Neural cell (in vitro differentiated cells): Measurements from ENCODE around the gene PTPN9.

Experiments used
- CTCF ChIP-seq: fragments of 450-650 bp; IDR thresholded peaks from 2 replicates; pipeline ENCODE4 v1.5.1; 2014; ENCODE audit warnings: antibody characterized with exemption, mild to moderate bottlenecking, moderate library complexity; ENCODE audit not compliant: poor library complexity, severe bottlenecking
- POLR2AphosphoS5 ChIP-seq: IDR thresholded peaks from 2 replicates; pipeline ENCODE4 v1.6.1; 2012
- TF ChIP-seq, protein P1 (sequence below): IDR thresholded peaks from 2 replicates; pipeline ENCODE4 v1.6.1; 2012; ENCODE audit warnings: borderline replicate concordance

GRCh38 chr15:75532413-75533250 lies 46.5 kb downstream of the PTPN9 start:
- TF ChIP-seq CTCF (no peak), POLR2AphosphoS5 (no peak)
- TF ChIP-seq, protein P1, sequence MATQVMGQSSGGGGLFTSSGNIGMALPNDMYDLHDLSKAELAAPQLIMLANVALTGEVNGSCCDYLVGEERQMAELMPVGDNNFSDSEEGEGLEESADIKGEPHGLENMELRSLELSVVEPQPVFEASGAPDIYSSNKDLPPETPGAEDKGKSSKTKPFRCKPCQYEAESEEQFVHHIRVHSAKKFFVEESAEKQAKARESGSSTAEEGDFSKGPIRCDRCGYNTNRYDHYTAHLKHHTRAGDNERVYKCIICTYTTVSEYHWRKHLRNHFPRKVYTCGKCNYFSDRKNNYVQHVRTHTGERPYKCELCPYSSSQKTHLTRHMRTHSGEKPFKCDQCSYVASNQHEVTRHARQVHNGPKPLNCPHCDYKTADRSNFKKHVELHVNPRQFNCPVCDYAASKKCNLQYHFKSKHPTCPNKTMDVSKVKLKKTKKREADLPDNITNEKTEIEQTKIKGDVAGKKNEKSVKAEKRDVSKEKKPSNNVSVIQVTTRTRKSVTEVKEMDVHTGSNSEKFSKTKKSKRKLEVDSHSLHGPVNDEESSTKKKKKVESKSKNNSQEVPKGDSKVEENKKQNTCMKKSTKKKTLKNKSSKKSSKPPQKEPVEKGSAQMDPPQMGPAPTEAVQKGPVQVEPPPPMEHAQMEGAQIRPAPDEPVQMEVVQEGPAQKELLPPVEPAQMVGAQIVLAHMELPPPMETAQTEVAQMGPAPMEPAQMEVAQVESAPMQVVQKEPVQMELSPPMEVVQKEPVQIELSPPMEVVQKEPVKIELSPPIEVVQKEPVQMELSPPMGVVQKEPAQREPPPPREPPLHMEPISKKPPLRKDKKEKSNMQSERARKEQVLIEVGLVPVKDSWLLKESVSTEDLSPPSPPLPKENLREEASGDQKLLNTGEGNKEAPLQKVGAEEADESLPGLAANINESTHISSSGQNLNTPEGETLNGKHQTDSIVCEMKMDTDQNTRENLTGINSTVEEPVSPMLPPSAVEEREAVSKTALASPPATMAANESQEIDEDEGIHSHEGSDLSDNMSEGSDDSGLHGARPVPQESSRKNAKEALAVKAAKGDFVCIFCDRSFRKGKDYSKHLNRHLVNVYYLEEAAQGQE, result no peak
